Progenitor cell of endocrine pancreas (in vitro differentiated cells): Measurements from ENCODE around the gene TBC1D22B. TPM values are rescaled to one million over a fixed set of nuclear protein-coding genes. Genes with fewer than 3 reads are reported as not detected.

Source experiments
- DNase-seq: peaks from one replicate; pipeline ENCODE4 v3.0.0; 2021; ENCODE audit warnings: low spot score; ENCODE audit not compliant: unreplicated experiment
- H3K27ac Mint-ChIP-seq: 2 replicates; pipeline ENCODE4 v1.8.0; 2021; ENCODE audit warnings: mild to moderate bottlenecking, moderate library complexity, mixed read lengths
- H3K27me3 Mint-ChIP-seq: 2 replicates; pipeline ENCODE4 v1.8.0; 2021; ENCODE audit warnings: mixed read lengths
- H3K36me3 Mint-ChIP-seq: 2 replicates; pipeline ENCODE4 v1.8.0; 2022; ENCODE audit warnings: mixed read lengths; ENCODE audit not compliant: insufficient read depth
- H3K4me1 Mint-ChIP-seq: 2 replicates; pipeline ENCODE4 v1.8.0; 2021; ENCODE audit warnings: low read depth, mixed read lengths
- H3K4me3 Mint-ChIP-seq: 2 replicates; pipeline ENCODE4 v1.8.0; 2021; ENCODE audit warnings: low read depth, mild to moderate bottlenecking, moderate library complexity, mixed read lengths
- H3K9me3 Mint-ChIP-seq: 2 replicates; pipeline ENCODE4 v1.8.0; 2021; ENCODE audit warnings: low read depth, mixed read lengths
- CTCF ChIP-seq: fragments of 200-600 bp; sonication (generic); IDR thresholded peaks from one replicate; pipeline ENCODE4 v1.5.0; 2021; ENCODE audit warnings: antibody characterized with exemption, mild to moderate bottlenecking; ENCODE audit not compliant: unreplicated experiment
- total RNA-seq: library from RNA; stranded (reverse); gene quantifications from 2 replicates; pipeline ENCODE4 v1.2.1, GENCODE V29; 2021

Gene TBC1D22B
- total RNA-seq, 1 donor from 2014 or later = 17.1 TPM

GRCh38 chr6:37243816-37244370 lies 13.7 kb upstream of the TBC1D22B start:
- H3K9me3 Mint-ChIP-seq = peaks cover 7% of the 10 kb centered on the region
- H3K27me3 Mint-ChIP-seq = peaks cover 5% of the 10 kb centered on the region
- no peak overlapping the region for H3K4me3 Mint-ChIP-seq
- H3K27ac Mint-ChIP-seq = no peak overlapping the region
- H3K4me1 Mint-ChIP-seq = no peaks in the 10 kb centered on the region
- no peak for DNase-seq
- no peaks in the 10 kb centered on the region for H3K36me3 Mint-ChIP-seq
- no peak for TF ChIP-seq CTCF

GRCh38 chr6:37244430-37245310 lies 12.9 kb upstream of the TBC1D22B start:
- no peak for TF ChIP-seq CTCF
- Mint-ChIP-seq H3K36me3 (no peaks in the 10 kb centered on the region), H3K27ac (no peak overlapping the region), H3K9me3 (peaks cover 7% of the 10 kb centered on the region), H3K4me1 (no peaks in the 10 kb centered on the region), H3K27me3 (peaks cover 7% of the 10 kb centered on the region), H3K4me3 (no peak overlapping the region)
- no peak for DNase-seq

GRCh38 chr6:37251211-37251780 lies 6.3 kb upstream of the TBC1D22B start:
- no peaks in the 10 kb centered on the region for H3K36me3 Mint-ChIP-seq
- H3K27ac Mint-ChIP-seq = no peak overlapping the region
- no peak overlapping the region for H3K4me3 Mint-ChIP-seq
- peaks cover 4% of the 10 kb centered on the region for H3K9me3 Mint-ChIP-seq
- no peaks in the 10 kb centered on the region for H3K4me1 Mint-ChIP-seq
- no peak for TF ChIP-seq CTCF
- DNase-seq = no peak
- H3K27me3 Mint-ChIP-seq = peaks cover 7% of the 10 kb centered on the region

GRCh38 chr6:37253486-37254007 lies 4.0 kb upstream of the TBC1D22B start:
- no peak for DNase-seq
- Mint-ChIP-seq H3K36me3 (no peaks in the 10 kb centered on the region), H3K9me3 (peaks cover under 1% of the 10 kb centered on the region), H3K4me3 (no peak overlapping the region), H3K27ac (no peak overlapping the region), H3K4me1 (peaks cover 3% of the 10 kb centered on the region), H3K27me3 (peaks cover 4% of the 10 kb centered on the region)
- TF ChIP-seq CTCF = no peak

GRCh38 chr6:37254881-37255280 lies 2.7 kb upstream of the TBC1D22B start:
- Mint-ChIP-seq H3K27ac (no peak overlapping the region), H3K9me3 (no peaks in the 10 kb centered on the region), H3K4me3 (no peak overlapping the region), H3K27me3 (no peaks in the 10 kb centered on the region), H3K36me3 (no peaks in the 10 kb centered on the region), H3K4me1 (peaks cover 12% of the 10 kb centered on the region)
- TF ChIP-seq CTCF = no peak
- DNase-seq = no peak
